H1 (cell line): ENCODE results near the gene HTR3E. TPM values are rescaled to one million over a fixed set of nuclear protein-coding genes. Genes with fewer than 3 reads are reported as not detected.

Source experiments
- CTCF ChIA-PET: fragments of 300-600 bp; sonication (Branson Sonifier 250); formaldehyde crosslinking; loops from one replicate; lab custom pipeline; 2021; ENCODE audit not compliant: partially characterized antibody; lab: Charles Lee
- POLR2A ChIA-PET: fragments of 300-600 bp; sonication (Branson Sonifier 250); formaldehyde crosslinking; loops from one replicate; lab custom pipeline; 2021; ENCODE audit warnings: inconsistent platforms; ENCODE audit not compliant: partially characterized antibody; lab: Charles Lee
- DNase-seq, 2 experiments: peaks; one replicate each; pipeline versions ENCODE4 v3.0.0 to v3.0.0-alpha.2; 2010 to 2022; ENCODE audit warnings: low spot score in 2 of 2, low read depth in 1 of 2, mixed read lengths in 1 of 2
- FAIRE-seq: peaks from 2 replicates; lab custom pipeline; 2011; peaks lifted over from hg19 to GRCh38; lab: Jason Lieb, UNC
- H2AFZ ChIP-seq: 2 replicates; pipeline ENCODE4 v1.8.1; 2012; ENCODE audit warnings: low read length, inconsistent platforms
- H2AK5ac ChIP-seq: 2 replicates; pipeline ENCODE4 v1.6.1; 2013; ENCODE audit warnings: low read depth, low read length
- H2BK120ac ChIP-seq: replicated peaks from 2 replicates; pipeline ENCODE3; 2013; ENCODE audit warnings: low read depth, low read length, inconsistent platforms
- H2BK12ac ChIP-seq: 2 replicates; pipeline ENCODE4 v1.6.1; 2013; ENCODE audit warnings: low read depth, low read length
- H2BK15ac ChIP-seq: 2 replicates; pipeline ENCODE4 v1.6.1; 2013; ENCODE audit warnings: low read length
- H2BK20ac ChIP-seq: 2 replicates; pipeline ENCODE4 v1.6.1; 2013; ENCODE audit warnings: low read length
- H2BK5ac ChIP-seq: 2 replicates; pipeline ENCODE4 v1.6.1; 2013; ENCODE audit warnings: low read depth, low read length
- H3K14ac ChIP-seq: 2 replicates; pipeline ENCODE4 v1.6.1; 2013; ENCODE audit warnings: inconsistent platforms; ENCODE audit not compliant: insufficient read length
- H3K18ac ChIP-seq: 2 replicates; pipeline ENCODE4 v1.6.1; 2013; ENCODE audit warnings: low read length; ENCODE audit errors: extremely low read depth
- H3K23ac ChIP-seq: 2 replicates; pipeline ENCODE4 v1.6.1; 2013; ENCODE audit warnings: inconsistent platforms; ENCODE audit not compliant: insufficient read length
- H3K23me2 ChIP-seq: 2 replicates; pipeline ENCODE4 v1.6.1; 2013; ENCODE audit warnings: low read depth, low read length
- H3K27ac ChIP-seq: 2 replicates; pipeline ENCODE4 v1.6.1; 2011; ENCODE audit warnings: low read depth, low read length, inconsistent platforms
- H3K27me3 ChIP-seq, 4 experiments: replicated peaks in 1 of 4; 1 replicate in 1 of 4; 2 replicates in 3 of 4; pipeline versions ENCODE4 v1.6.1 to v1.8.1; 2011 to 2013; ENCODE audit warnings: low read length in 3 of 4, mild to moderate bottlenecking in 3 of 4, inconsistent platforms in 2 of 4, mixed read lengths in 2 of 4, moderate library complexity in 1 of 4; ENCODE audit not compliant: control insufficient read depth in 3 of 4, insufficient read depth in 3 of 4; ENCODE audit errors: extremely low read depth in 1 of 4
- H3K36me3 ChIP-seq, 4 experiments: 2 replicates each; pipeline versions ENCODE4 v1.6.1 to v1.8.1; 2011 to 2013; ENCODE audit warnings: mild to moderate bottlenecking in 4 of 4, low read length in 3 of 4, moderate library complexity in 2 of 4, control low read depth in 1 of 4, inconsistent platforms in 1 of 4; ENCODE audit not compliant: insufficient read depth in 4 of 4, control insufficient read depth in 2 of 4
- H3K4ac ChIP-seq: replicated peaks from 2 replicates; pipeline ENCODE3; 2013; ENCODE audit warnings: low read length, low read depth, mixed read lengths, inconsistent platforms; ENCODE audit not compliant: insufficient read length
- H3K4me1 ChIP-seq, 4 experiments: replicated peaks in 1 of 4; 1 replicate in 1 of 4; 2 replicates in 3 of 4; pipeline versions ENCODE4 v1.6.1 to v1.8.1; 2011 to 2013; ENCODE audit warnings: low read length in 3 of 4, inconsistent platforms in 2 of 4, mixed read lengths in 1 of 4; ENCODE audit not compliant: insufficient read depth in 4 of 4, control insufficient read depth in 3 of 4
- H3K4me2 ChIP-seq, 2 experiments: 2 replicates each; pipeline versions ENCODE4 v1.6.1 to v1.8.1; 2011 to 2013; ENCODE audit warnings: low read depth in 2 of 2, low read length in 2 of 2, control low read depth in 1 of 2, inconsistent platforms in 1 of 2, mild to moderate bottlenecking in 1 of 2; ENCODE audit not compliant: insufficient read depth in 1 of 2
- H3K4me3 ChIP-seq, 4 experiments: fragments of 200-600, 300-600 bp in 1 of 4; sonication (generic), shearing (Covaris generic), sonication (Bioruptor Twin) in 1 of 4; 2 replicates each; pipeline versions ENCODE4 v1.5.1 to v1.8.1; 2011 to 2016; ENCODE audit warnings: low read length in 4 of 4, low read depth in 3 of 4, control low read depth in 2 of 4, inconsistent platforms in 2 of 4, mild to moderate bottlenecking in 2 of 4, mixed read lengths in 1 of 4, moderate library complexity in 1 of 4; ENCODE audit not compliant: insufficient read depth in 2 of 4; ENCODE audit errors: extremely low read depth in 1 of 4
- H3K56ac ChIP-seq: replicated peaks from 2 replicates; pipeline ENCODE3; 2013; ENCODE audit warnings: low read depth, mild to moderate bottlenecking, mixed read lengths, low read length, inconsistent platforms; ENCODE audit not compliant: insufficient read length
- H3K79me1 ChIP-seq: 2 replicates; pipeline ENCODE4 v1.6.1; 2013; ENCODE audit warnings: low read depth, low read length, control low read depth
- H3K79me2 ChIP-seq, 2 experiments: 2 replicates each; pipeline versions ENCODE4 v1.6.1 to v1.8.1; 2012 to 2013; ENCODE audit warnings: low read length in 2 of 2, mild to moderate bottlenecking in 2 of 2, inconsistent platforms in 1 of 2; ENCODE audit not compliant: insufficient read depth in 2 of 2, control insufficient read depth in 1 of 2
- H3K9ac ChIP-seq, 4 experiments: replicated peaks in 1 of 4; 1 replicate in 1 of 4; 2 replicates in 3 of 4; pipeline versions ENCODE4 v1.6.1 to v1.8.1; 2011 to 2013; ENCODE audit warnings: low read depth in 3 of 4, low read length in 3 of 4, control low read depth in 2 of 4, mild to moderate bottlenecking in 2 of 4, moderate library complexity in 2 of 4, inconsistent platforms in 1 of 4; ENCODE audit errors: extremely low read depth in 1 of 4
- H3K9me3 ChIP-seq, 2 experiments: 2 replicates each; pipeline versions ENCODE4 v1.6.1 to v1.8.1; 2012 to 2013; ENCODE audit warnings: mild to moderate bottlenecking in 2 of 2, moderate library complexity in 2 of 2, control low read depth in 1 of 2, inconsistent platforms in 1 of 2, low read depth in 1 of 2, low read length in 1 of 2, mixed read lengths in 1 of 2; ENCODE audit not compliant: insufficient read depth in 2 of 2
- H4K20me1 ChIP-seq, 2 experiments: replicated peaks in 1 of 2; 2 replicates each; pipeline versions ENCODE3 to v1.8.1; 2011 to 2013; ENCODE audit warnings: inconsistent platforms in 2 of 2, low read length in 2 of 2, mild to moderate bottlenecking in 1 of 2; ENCODE audit not compliant: insufficient read depth in 2 of 2, control insufficient read depth in 1 of 2
- H4K5ac ChIP-seq: 2 replicates; pipeline ENCODE4 v1.6.1; 2013; ENCODE audit warnings: low read length, low read depth, mixed read lengths, inconsistent platforms; ENCODE audit not compliant: insufficient read length
- H4K8ac ChIP-seq: 2 replicates; pipeline ENCODE4 v1.8.0; 2013; ENCODE audit warnings: mild to moderate bottlenecking, moderate library complexity, low read length, inconsistent platforms; ENCODE audit not compliant: insufficient read depth; ENCODE audit errors: extremely low read depth
- H4K91ac ChIP-seq: replicated peaks from 2 replicates; pipeline ENCODE3; 2013; ENCODE audit warnings: low read length, mixed read lengths, inconsistent platforms; ENCODE audit not compliant: insufficient read length
- BRCA1 ChIP-seq: IDR thresholded peaks from 2 replicates; pipeline ENCODE4 v1.6.1; 2012; ENCODE audit warnings: low read depth, low read length, improper control_type of control experiment
- CBX8 ChIP-seq: fragments of 300-800, 300-1000 bp; sonication (generic); IDR thresholded peaks from 2 replicates; pipeline ENCODE4 v1.7.1; 2016; ENCODE audit warnings: low read depth, low read length, borderline replicate concordance
- CHD2 ChIP-seq: IDR thresholded peaks from 2 replicates; pipeline ENCODE4 v1.6.1; 2012; ENCODE audit warnings: low read length, improper control_type of control experiment
- EGR1 ChIP-seq: IDR thresholded peaks from 2 replicates; pipeline ENCODE4 v1.6.1; 2011; ENCODE audit warnings: low read depth, low read length, borderline replicate concordance
- EZH2 ChIP-seq: fragments of 200-600 bp; sonication (generic); IDR thresholded peaks from 2 replicates; pipeline ENCODE4 v1.7.1; 2012; ENCODE audit warnings: low read depth, mild to moderate bottlenecking, moderate library complexity, low read length, inconsistent platforms; ENCODE audit not compliant: severe bottlenecking
- GABPA ChIP-seq: IDR thresholded peaks from 2 replicates; pipeline ENCODE4 v1.6.1; 2011; ENCODE audit warnings: mild to moderate bottlenecking, low read length, moderate library complexity, borderline replicate concordance; ENCODE audit not compliant: insufficient read depth
- KDM1A ChIP-seq: fragments of 200-600, 300-600 bp; sonication (generic); IDR thresholded peaks from 2 replicates; pipeline ENCODE4 v1.7.1; 2016; ENCODE audit warnings: mild to moderate bottlenecking, low read length, borderline replicate concordance
- NRF1 ChIP-seq: IDR thresholded peaks from 2 replicates; pipeline ENCODE4 v1.6.1; 2011; ENCODE audit warnings: mild to moderate bottlenecking, low read depth, low read length, improper control_type of control experiment
- PHF8 ChIP-seq: fragments of 200-600 bp; sonication (generic); conservative IDR thresholded peaks from 2 replicates; pipeline ENCODE4 v1.7.1; 2012; ENCODE audit warnings: low read depth, mild to moderate bottlenecking, inconsistent platforms, low read length, moderate library complexity
- POLR2A ChIP-seq, 2 experiments: IDR thresholded peaks; 1 replicate in 1 of 2; 2 replicates in 1 of 2; pipeline ENCODE4 v1.6.1; 2011; ENCODE audit warnings: low read depth in 2 of 2, low read length in 2 of 2, mild to moderate bottlenecking in 2 of 2; ENCODE audit errors: control extremely low read depth in 1 of 2
- POLR2AphosphoS5 ChIP-seq: IDR thresholded peaks from 2 replicates; pipeline ENCODE4 v1.6.1; 2011; ENCODE audit warnings: low read depth, low read length
- SAP30 ChIP-seq: fragments of 300-600 bp; sonication (generic); IDR thresholded peaks from 2 replicates; pipeline ENCODE4 v1.7.1; 2012; ENCODE audit warnings: low read length, moderate library complexity, mild to moderate bottlenecking, inconsistent platforms; ENCODE audit not compliant: insufficient read depth, insufficient replicate concordance
- SP2 ChIP-seq: IDR thresholded peaks from 2 replicates; pipeline ENCODE4 v1.6.1; 2012; ENCODE audit warnings: mild to moderate bottlenecking, low read length, inconsistent platforms
- TAF7 ChIP-seq: optimal IDR thresholded peaks from 2 replicates; pipeline ENCODE3; 2011; ENCODE audit warnings: low read depth, mild to moderate bottlenecking, inconsistent platforms, low read length, moderate library complexity, borderline replicate concordance
- ZNF274 ChIP-seq: IDR thresholded peaks from 2 replicates; pipeline ENCODE4 v1.7.0; 2012; ENCODE audit warnings: low read length, borderline replicate concordance; ENCODE audit errors: extremely low read depth
- WGBS, 2 experiments: shearing (Covaris generic) in 1 of 2; methylation state at CpG; one replicate each; pipeline versions ENCODE4 v1.1.6 to v1.1.7; 2013 to 2015; ENCODE audit warnings: low lambda C conversion rate in 2 of 2, mixed read lengths in 2 of 2, inconsistent platforms in 1 of 2, low coverage in 1 of 2, missing lambda C conversion rate in 1 of 2; ENCODE audit not compliant: insufficient replicate concordance in 2 of 2, insufficient coverage in 1 of 2, insufficient read length in 1 of 2; ENCODE audit errors: extremely low coverage in 1 of 2, missing lambda C conversion rate in 1 of 2; 5-methylcytosine and 5-hydroxymethylcytosine counted together
- polyA plus RNA-seq, 7 experiments: library from polyadenylated mRNA; depleted of rRNA in 3 of 7; stranded (reverse) in 5 of 7; unstranded in 2 of 7; fragments of >200 nt in 5 of 7; fragments of 200-250 nt in 2 of 7; gene quantifications; 1 replicate in 5 of 7; 2 replicates in 1 of 7; 4 replicates in 1 of 7; pipeline versions ENCODE4 v1.2.1 to v1.2.3, GENCODE V29; 2011 to 2013; ENCODE audit warnings: missing spikeins in 2 of 7, mixed read lengths in 2 of 7
- total RNA-seq: library from RNA; stranded (reverse); fragmentation: NEBNext Ultra II Directional; extraction: Animal tissue kit (Norgen Biotek cat#: 25700); gene quantifications from 2 replicates; pipeline ENCODE4 v1.2.1, GENCODE V29; 2021

Gene HTR3E
- total and polyA plus RNA-seq, 2 of the 8 experiments (the other 6 are each of a cell fraction or from before 2014, with no cell fraction given) = not detected

DNA sequence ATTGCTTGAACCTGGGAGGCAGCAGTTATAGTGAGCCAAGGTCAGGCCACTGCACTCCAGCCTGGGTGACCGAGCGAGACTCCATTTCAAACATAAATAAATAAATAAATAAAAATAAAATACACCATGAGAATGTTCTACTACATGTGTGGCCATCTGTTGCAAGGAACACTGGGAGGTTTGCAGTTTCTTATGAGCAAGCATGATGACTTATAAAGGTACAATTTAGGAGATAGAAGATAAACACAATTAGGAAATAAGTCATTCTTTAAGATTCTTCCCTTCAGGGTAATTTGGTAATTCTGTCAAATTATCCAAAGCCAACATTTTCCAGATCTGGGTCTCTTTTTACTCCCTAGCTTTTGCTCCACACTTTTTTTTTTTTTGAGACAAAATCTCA lies 30.7 kb upstream of the HTR3E start:
- Histone ChIP-seq H3K18ac (no peak overlapping the region), H3K27me3 (no peaks in the 10 kb centered on the region), H3K36me3 (no peaks in the 10 kb centered on the region), H3K4me2 (no peak overlapping the region), H3K79me2 (no peaks in the 10 kb centered on the region), H3K4me3 (no peak overlapping the region), H2BK12ac (no peak overlapping the region), H2BK15ac (no peak overlapping the region), H3K9ac (no peak overlapping the region), H3K9me3 (peaks cover 5 to 6% of the 10 kb centered on the region in 2 experiments; a peak in 2 of 4 replicates), H4K20me1 (no peaks in the 10 kb centered on the region), H4K8ac (no peak overlapping the region), H2AK5ac (no peak overlapping the region), H3K14ac (no peak overlapping the region), H3K4me1 (no peaks in the 10 kb centered on the region), H4K91ac (no peak overlapping the region), H2AFZ (no peak overlapping the region), H3K23me2 (no peaks in the 10 kb centered on the region), H2BK20ac (no peak overlapping the region), H2BK120ac (no peak overlapping the region), H4K5ac (no peak overlapping the region), H2BK5ac (no peak overlapping the region), H3K4ac (no peak overlapping the region), H3K79me1 (no peaks in the 10 kb centered on the region), H3K23ac (no peak overlapping the region), H3K56ac (no peak overlapping the region), H3K27ac (no peak overlapping the region)
- 96% methylated on average over 2 of the region's 2 CpGs; no CpG with 5 or more reads in 1 of the 2 experiments for WGBS, 2 experiments
- no peak for DNase-seq
- ChIA-PET POLR2A (no interaction called here), CTCF (interaction anchor here (0.6 kb wide), 1 partner anchor 188 kb away, joined by 3 read pairs; no protein-coding TSS in a partner anchor)
- no peak for FAIRE-seq
- TF ChIP-seq EGR1 (no peak), SAP30 (no peak), PHF8 (no peak), BRCA1 (no peak), EZH2 (no peak), NRF1 (no peak), CBX8 (no peak), POLR2A (IDR thresholded peaks at IDR 0.05; ENCODE audit: control extremely low read depth in 1 of 2, low read depth in 2 of 2, low read length in 2 of 2) (no peak), CHD2 (no peak), ZNF274 (no peak), POLR2AphosphoS5 (no peak), KDM1A (no peak), SP2 (no peak), TAF7 (no peak), GABPA (no peak)
